A673 (cell line): ENCODE results near the gene STIMATE.

Source experiments
- CTCF ChIP-seq: fragments of 300-800, 200-600 bp; sonication (generic); conservative IDR thresholded peaks from 2 replicates; pipeline ENCODE4 v1.5.1; 2017; ENCODE audit warnings: low read depth, mild to moderate bottlenecking, antibody characterized with exemption, low read length, moderate library complexity, mixed read lengths
- EZH2 ChIP-seq: fragments of 200-600 bp; sonication (generic); IDR thresholded peaks from 2 replicates; pipeline ENCODE4 v1.6.1; 2017; ENCODE audit warnings: borderline replicate concordance, low read depth, mild to moderate bottlenecking, mixed read lengths, antibody characterized with exemption, low read length; ENCODE audit not compliant: poor library complexity, severe bottlenecking

- TF ChIP-seq CTCF (no peak), EZH2 (no peak)
Measured at GRCh38 chr3:52849656-52850055, 47.7 kb downstream of the STIMATE start.
